Neural progenitor cell (in vitro differentiated cells): Measurements from ENCODE around the gene TGFB2. TPM values are rescaled to one million over a fixed set of nuclear protein-coding genes. Genes with fewer than 3 reads are reported as not detected.

Experiments
- DNase-seq: peaks from one replicate; pipeline ENCODE4 v3.0.0-alpha.2; 2016; ENCODE audit warnings: low spot score
- H2AFZ ChIP-seq: fragments of 200-600 bp; sonication (generic); replicated peaks from 2 replicates; pipeline ENCODE4 v1.6.1; 2016; ENCODE audit warnings: antibody characterized with exemption
- H3F3A ChIP-seq: fragments of 200-600 bp; sonication (generic); 2 replicates; pipeline ENCODE4 v1.6.1; 2016; ENCODE audit warnings: antibody characterized with exemption, low read depth
- H3K27ac ChIP-seq: fragments of 200-600 bp; sonication (generic); 2 replicates; pipeline ENCODE4 v1.5.1; 2016; ENCODE audit warnings: mild to moderate bottlenecking
- H3K27me3 ChIP-seq: fragments of 200-600 bp; sonication (generic); 2 replicates; pipeline ENCODE4 v1.6.1; 2016; ENCODE audit warnings: mild to moderate bottlenecking, moderate library complexity
- H3K36me3 ChIP-seq: fragments of 200-600 bp; sonication (generic); 2 replicates; pipeline ENCODE4 v1.5.1; 2016
- H3K4me1 ChIP-seq: fragments of 200-600 bp; sonication (generic); 2 replicates; pipeline ENCODE4 v1.6.1; 2016; ENCODE audit warnings: mixed run types
- H3K4me2 ChIP-seq: fragments of 200-600 bp; sonication (generic); 2 replicates; pipeline ENCODE4 v1.6.1; 2016
- H3K4me3 ChIP-seq: fragments of 200-600 bp; sonication (generic); 2 replicates; pipeline ENCODE4 v1.5.1; 2016
- H3K79me2 ChIP-seq: fragments of 200-600 bp; sonication (generic); 2 replicates; pipeline ENCODE4 v1.6.1; 2016; ENCODE audit warnings: low read depth
- H3K9ac ChIP-seq: fragments of 200-600 bp; sonication (generic); 2 replicates; pipeline ENCODE4 v1.6.1; 2016
- H3K9me3 ChIP-seq: fragments of 200-600 bp; sonication (generic); 2 replicates; pipeline ENCODE4 v1.5.1; 2016; ENCODE audit warnings: low read depth
- H4K20me1 ChIP-seq: fragments of 200-600 bp; sonication (generic); 2 replicates; pipeline ENCODE4 v1.6.1; 2016; ENCODE audit warnings: low read depth
- H3K27ac Mint-ChIP-seq: 3 replicates; pipeline ENCODE4 v1.8.0; 2021; ENCODE audit warnings: mixed read lengths
- H3K27me3 Mint-ChIP-seq: 2 replicates; pipeline ENCODE4 v1.8.0; 2022; ENCODE audit warnings: low read depth, mild to moderate bottlenecking, inconsistent platforms, moderate library complexity, mixed read lengths; ENCODE audit not compliant: insufficient read depth
- H3K36me3 Mint-ChIP-seq: 3 replicates; pipeline ENCODE4 v1.8.0; 2021; ENCODE audit warnings: mixed read lengths
- H3K4me1 Mint-ChIP-seq: 3 replicates; pipeline ENCODE4 v1.8.0; 2021; ENCODE audit warnings: mixed read lengths
- H3K4me3 Mint-ChIP-seq: 3 replicates; pipeline ENCODE4 v1.8.0; 2021; ENCODE audit warnings: mild to moderate bottlenecking, moderate library complexity, mixed read lengths
- H3K9me3 Mint-ChIP-seq: 3 replicates; pipeline ENCODE4 v1.8.0; 2020; ENCODE audit warnings: mixed read lengths
- EZH2 ChIP-seq: fragments of 200-600 bp; sonication (generic); IDR thresholded peaks from 2 replicates; pipeline ENCODE4 v1.6.1; 2017; ENCODE audit warnings: antibody characterized with exemption, mild to moderate bottlenecking, moderate library complexity
- EZH2phosphoT487 ChIP-seq: fragments of 200-600 bp; sonication (generic); IDR thresholded peaks from 2 replicates; pipeline ENCODE4 v1.6.1; 2017; ENCODE audit warnings: antibody characterized with exemption
- total RNA-seq: library from RNA; depleted of rRNA; stranded (reverse); fragments of >200 nt; gene quantifications from 2 replicates; pipeline ENCODE4 v1.2.3, GENCODE V29; 2015; ENCODE audit warnings: low replicate concordance
- TF ChIP-seq, protein P1 (sequence below): fragments of 200-600 bp; sonication (generic); IDR thresholded peaks from 2 replicates; pipeline ENCODE4 v1.5.1; 2017; ENCODE audit warnings: antibody characterized with exemption, mild to moderate bottlenecking

TGFB2 gene
- total RNA-seq, 1 donor from 2014 or later: 1.9 TPM

DNA sequence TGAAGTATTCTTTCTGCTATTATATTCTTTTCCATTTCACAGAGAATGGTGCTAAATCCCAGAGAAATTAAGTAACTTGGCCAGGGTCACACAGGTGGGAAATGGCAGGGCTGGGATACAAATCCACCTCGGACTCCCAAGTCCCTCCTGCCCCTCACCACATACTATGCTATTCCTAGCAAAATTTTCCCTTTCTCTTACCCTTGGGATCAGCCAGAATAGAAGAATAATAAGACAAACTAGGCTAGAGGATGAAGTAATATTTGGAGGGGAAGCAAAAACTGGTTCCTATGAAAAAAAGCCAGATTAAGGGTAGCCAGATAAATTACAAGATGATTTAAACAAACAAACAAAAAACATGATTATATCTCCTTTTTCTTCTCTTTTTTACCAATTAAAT lies 62.5 kb downstream of the TGFB2 start:
- Histone ChIP-seq H3K27me3 (no peaks in the 10 kb centered on the region), H3K4me1 (peaks cover 2% of the 10 kb centered on the region), H3K27ac (no peak overlapping the region), H3K36me3 (no peaks in the 10 kb centered on the region), H3K79me2 (no peaks in the 10 kb centered on the region), H3K9ac (no peak overlapping the region), H3F3A (no peaks in the 10 kb centered on the region), H2AFZ (no peak overlapping the region), H3K9me3 (no peaks in the 10 kb centered on the region), H4K20me1 (no peaks in the 10 kb centered on the region), H3K4me3 (no peak overlapping the region), H3K4me2 (no peak overlapping the region)
- TF ChIP-seq EZH2 (no peak), EZH2phosphoT487 (no peak)
- TF ChIP-seq, protein P1, sequence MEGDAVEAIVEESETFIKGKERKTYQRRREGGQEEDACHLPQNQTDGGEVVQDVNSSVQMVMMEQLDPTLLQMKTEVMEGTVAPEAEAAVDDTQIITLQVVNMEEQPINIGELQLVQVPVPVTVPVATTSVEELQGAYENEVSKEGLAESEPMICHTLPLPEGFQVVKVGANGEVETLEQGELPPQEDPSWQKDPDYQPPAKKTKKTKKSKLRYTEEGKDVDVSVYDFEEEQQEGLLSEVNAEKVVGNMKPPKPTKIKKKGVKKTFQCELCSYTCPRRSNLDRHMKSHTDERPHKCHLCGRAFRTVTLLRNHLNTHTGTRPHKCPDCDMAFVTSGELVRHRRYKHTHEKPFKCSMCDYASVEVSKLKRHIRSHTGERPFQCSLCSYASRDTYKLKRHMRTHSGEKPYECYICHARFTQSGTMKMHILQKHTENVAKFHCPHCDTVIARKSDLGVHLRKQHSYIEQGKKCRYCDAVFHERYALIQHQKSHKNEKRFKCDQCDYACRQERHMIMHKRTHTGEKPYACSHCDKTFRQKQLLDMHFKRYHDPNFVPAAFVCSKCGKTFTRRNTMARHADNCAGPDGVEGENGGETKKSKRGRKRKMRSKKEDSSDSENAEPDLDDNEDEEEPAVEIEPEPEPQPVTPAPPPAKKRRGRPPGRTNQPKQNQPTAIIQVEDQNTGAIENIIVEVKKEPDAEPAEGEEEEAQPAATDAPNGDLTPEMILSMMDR: no peak
- H3K27ac Mint-ChIP-seq: no peak overlapping the region
- H3K9me3 Mint-ChIP-seq: no peaks in the 10 kb centered on the region
- H3K4me1 Mint-ChIP-seq: peaks cover 2% of the 10 kb centered on the region
- H3K4me3 Mint-ChIP-seq: no peak overlapping the region
- no peak for DNase-seq
- H3K36me3 Mint-ChIP-seq: no peaks in the 10 kb centered on the region
- H3K27me3 Mint-ChIP-seq: peaks cover 2% of the 10 kb centered on the region

DNA sequence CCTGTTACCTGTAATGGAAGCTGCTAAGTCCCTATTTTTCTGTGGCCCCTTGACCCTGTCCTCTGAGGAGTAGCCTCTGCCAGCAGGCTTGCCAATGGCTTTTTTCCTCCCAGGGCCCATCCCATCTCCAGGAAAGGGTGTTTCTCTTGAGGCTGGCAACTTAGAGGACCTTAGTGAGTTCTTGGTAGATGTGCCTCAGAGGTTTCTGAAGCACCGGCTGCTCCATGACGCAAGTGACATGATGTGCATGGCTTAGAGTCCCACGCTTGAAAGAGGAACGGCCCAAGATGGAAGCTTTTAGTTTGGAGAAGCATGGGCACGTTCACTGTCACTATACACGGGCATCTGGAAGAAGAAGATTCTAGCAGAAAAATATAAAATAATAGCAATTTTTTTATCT lies 63.0 kb downstream of the TGFB2 start:
- H3K9ac ChIP-seq: no peak overlapping the region
- no peak for DNase-seq
- no peak overlapping the region for H2AFZ ChIP-seq
- no peak overlapping the region for H3K4me2 ChIP-seq
- H3K79me2 ChIP-seq: no peaks in the 10 kb centered on the region
- H3K4me3 ChIP-seq: no peak overlapping the region
- H3F3A ChIP-seq: no peaks in the 10 kb centered on the region
- H4K20me1 ChIP-seq: no peaks in the 10 kb centered on the region
- no peak overlapping the region for H3K27ac ChIP-seq
- H3K4me3 Mint-ChIP-seq: no peak overlapping the region
- H3K27me3 ChIP-seq: no peaks in the 10 kb centered on the region
- H3K4me1 ChIP-seq: no peaks in the 10 kb centered on the region
- no peaks in the 10 kb centered on the region for H3K27me3 Mint-ChIP-seq
- H3K4me1 Mint-ChIP-seq: no peaks in the 10 kb centered on the region
- no peaks in the 10 kb centered on the region for H3K9me3 ChIP-seq
- no peak overlapping the region for H3K27ac Mint-ChIP-seq
- H3K36me3 ChIP-seq: no peaks in the 10 kb centered on the region
- H3K36me3 Mint-ChIP-seq: no peaks in the 10 kb centered on the region
- TF ChIP-seq, protein P1: no peak
- TF ChIP-seq EZH2 (no peak), EZH2phosphoT487 (no peak)
- no peaks in the 10 kb centered on the region for H3K9me3 Mint-ChIP-seq

DNA sequence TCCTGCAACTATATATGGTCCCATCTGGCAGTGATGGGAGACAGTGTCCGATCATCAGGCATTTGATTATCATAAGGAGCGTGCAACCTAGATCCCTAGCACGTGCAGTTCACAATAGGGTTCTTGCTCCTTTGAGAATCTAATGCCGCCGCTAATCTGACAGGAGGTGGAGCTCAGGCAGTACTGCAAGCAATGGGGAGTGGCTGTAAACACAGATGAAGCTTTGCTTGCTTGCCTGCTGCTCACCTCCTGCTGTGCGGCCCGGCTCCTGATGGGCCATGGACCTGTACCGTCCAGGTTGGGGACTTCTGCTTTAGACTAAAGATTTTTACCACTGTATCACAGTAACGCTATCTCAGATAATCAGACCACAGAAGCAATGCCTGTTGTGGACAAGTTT lies 63.8 kb downstream of the TGFB2 start:
- Histone ChIP-seq H3K4me2 (no peak overlapping the region), H3K79me2 (no peaks in the 10 kb centered on the region), H2AFZ (no peak overlapping the region), H3K4me1 (no peaks in the 10 kb centered on the region), H3K9me3 (no peaks in the 10 kb centered on the region), H4K20me1 (no peaks in the 10 kb centered on the region), H3K36me3 (no peaks in the 10 kb centered on the region), H3F3A (no peaks in the 10 kb centered on the region), H3K27ac (no peak overlapping the region), H3K27me3 (no peaks in the 10 kb centered on the region), H3K4me3 (no peak overlapping the region), H3K9ac (no peak overlapping the region)
- Mint-ChIP-seq H3K27me3 (no peaks in the 10 kb centered on the region), H3K36me3 (no peaks in the 10 kb centered on the region), H3K4me3 (no peak overlapping the region), H3K4me1 (no peaks in the 10 kb centered on the region), H3K27ac (no peak overlapping the region), H3K9me3 (no peaks in the 10 kb centered on the region)
- peak; percentile 32 for DNase-seq
- TF ChIP-seq EZH2 (no peak), EZH2phosphoT487 (no peak)
- TF ChIP-seq, protein P1: no peak
